GM12892 (cell line): ENCODE measurements around the gene DKK3.

ENCODE experiments used
- DNase-seq: peaks from one replicate; pipeline ENCODE4 v3.0.0; 2011; ENCODE audit not compliant: insufficient read length
- FAIRE-seq: peaks from 2 replicates; lab custom pipeline; 2011; peaks lifted over from hg19 to GRCh38; lab: Jason Lieb, UNC
- POLR2A ChIP-seq: IDR thresholded peaks from 2 replicates; pipeline ENCODE4 v1.6.1; 2011; ENCODE audit warnings: low read depth, low read length, control low read depth
- POLR2AphosphoS5 ChIP-seq: IDR thresholded peaks from 2 replicates; pipeline ENCODE4 v1.6.1; 2011; ENCODE audit warnings: low read depth, low read length, control low read depth
- TAF1 ChIP-seq: IDR thresholded peaks from 2 replicates; pipeline ENCODE4 v1.6.1; 2011; ENCODE audit warnings: low read depth, mild to moderate bottlenecking, control low read depth, low read length, borderline replicate concordance

DKK3 gene

GRCh38 chr11:11968511-11969280, 39.7 kb downstream of the DKK3 start:
- DNase-seq (no peak), FAIRE-seq (no peak)
- no peak for TF ChIP-seq POLR2AphosphoS5
- TF ChIP-seq TAF1: no peak
- TF ChIP-seq POLR2A: no peak

DNA sequence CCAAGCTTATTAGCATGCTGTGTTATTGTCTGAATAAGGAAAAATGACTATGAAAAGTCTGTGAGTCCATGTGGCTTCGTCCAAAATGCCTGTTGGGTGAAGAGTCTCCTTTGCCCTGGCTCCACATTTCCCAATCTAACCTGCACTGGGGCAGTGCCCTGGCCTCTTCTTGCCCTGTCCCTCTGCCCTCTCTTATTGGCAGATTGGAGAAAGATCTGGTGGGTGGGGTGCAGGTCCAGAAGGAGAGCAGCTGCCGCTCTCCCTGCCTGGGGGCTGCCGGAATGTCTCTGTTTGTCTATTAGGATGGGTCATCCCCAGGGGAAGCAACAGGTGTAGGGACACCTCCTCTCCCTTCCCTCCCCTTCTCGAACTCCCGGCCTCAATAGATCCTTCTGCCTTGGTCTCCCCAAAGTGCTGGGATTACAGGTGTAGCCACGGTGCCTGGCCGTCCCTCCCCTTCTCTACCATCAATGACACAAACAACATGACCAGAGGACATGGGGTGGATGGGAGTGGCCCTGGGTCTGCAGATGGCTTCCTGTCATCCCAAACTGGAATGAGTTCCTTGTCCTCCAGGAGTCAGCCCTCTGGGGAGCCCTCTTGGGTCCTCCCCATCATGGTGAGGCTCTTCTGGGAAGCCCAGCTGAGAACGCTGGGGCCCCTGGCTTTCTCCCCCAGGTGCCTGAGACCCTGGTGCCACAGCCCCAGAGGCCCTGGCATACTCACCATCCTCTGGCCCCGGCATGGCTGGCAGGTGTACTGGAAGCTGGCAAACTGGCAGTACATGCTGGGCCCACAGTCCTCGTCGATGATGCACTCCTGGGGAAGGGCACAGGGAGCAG, 40.5 kb downstream of the DKK3 start:
- DNase-seq (no peak), FAIRE-seq (no peak)
- TF ChIP-seq POLR2AphosphoS5 (no peak), POLR2A (no peak), TAF1 (no peak)

- FAIRE-seq (peak; percentile 58), DNase-seq (peak; percentile 75)
- TF ChIP-seq POLR2A (no peak), TAF1 (no peak), POLR2AphosphoS5 (no peak)
Observed at GRCh38 chr11:11966826-11967668, 41.4 kb downstream of the DKK3 start.

DNA sequence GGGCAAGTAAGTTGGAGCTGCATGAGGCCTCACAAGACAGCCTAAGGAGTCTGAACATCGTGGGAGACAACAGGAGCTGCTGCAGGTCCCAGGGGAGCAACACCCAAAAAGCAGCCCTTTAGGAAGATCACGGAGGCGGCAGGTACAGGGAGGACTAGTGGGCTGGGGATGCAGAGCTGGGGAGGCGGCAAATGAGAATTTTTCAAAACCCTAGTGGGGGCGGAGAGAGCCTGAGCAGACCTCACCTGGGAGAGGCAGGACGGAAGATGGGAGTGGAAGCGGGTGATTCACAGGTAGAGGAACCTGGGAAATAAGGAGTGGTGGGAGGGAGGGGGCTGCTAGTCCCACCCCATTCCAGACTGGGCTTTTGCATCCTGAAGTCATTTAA, 42.1 kb downstream of the DKK3 start:
- DNase-seq (no peak), FAIRE-seq (no peak)
- TF ChIP-seq POLR2AphosphoS5 (no peak), TAF1 (no peak), POLR2A (no peak)

- no peak for FAIRE-seq
- DNase-seq: no peak
- TF ChIP-seq POLR2A (no peak), POLR2AphosphoS5 (no peak), TAF1 (no peak)
Observed at GRCh38 chr11:11965656-11966353, 42.6 kb downstream of the DKK3 start.

- no peak for FAIRE-seq
- no peak for DNase-seq
- no peak for TF ChIP-seq TAF1
- no peak for TF ChIP-seq POLR2A
- no peak for TF ChIP-seq POLR2AphosphoS5
Observed at GRCh38 chr11:11965192-11965591, 43.2 kb downstream of the DKK3 start.

- TF ChIP-seq POLR2AphosphoS5 (no peak), POLR2A (no peak), TAF1 (no peak)
- DNase-seq (no peak), FAIRE-seq (no peak)
Observed at GRCh38 chr11:11964774-11965150, 43.7 kb downstream of the DKK3 start.

- no peak for FAIRE-seq
- TF ChIP-seq POLR2AphosphoS5 (no peak), POLR2A (no peak), TAF1 (no peak)
- DNase-seq: no peak
Observed at GRCh38 chr11:11963842-11964773, 44.3 kb downstream of the DKK3 start.

DNA sequence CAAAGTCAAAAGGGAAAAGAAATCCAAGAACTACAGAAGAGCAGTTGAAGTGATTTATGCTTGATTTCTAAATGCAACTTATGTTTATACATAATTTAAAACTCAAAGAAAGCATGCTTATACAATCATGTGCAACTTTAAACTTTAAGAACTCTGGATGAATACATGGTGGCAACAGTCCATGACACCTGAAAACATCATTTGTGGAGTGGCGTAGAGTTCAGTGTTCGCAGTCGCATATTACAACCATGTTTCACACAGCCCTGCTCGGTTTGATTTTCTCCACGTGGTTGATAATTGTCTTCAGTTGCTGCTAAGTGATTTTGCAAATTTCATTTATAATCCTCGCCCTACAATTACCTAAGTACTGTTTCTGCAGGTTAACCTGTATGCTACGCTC, 45.4 kb downstream of the DKK3 start:
- FAIRE-seq (no peak), DNase-seq (no peak)
- TF ChIP-seq TAF1: no peak
- no peak for TF ChIP-seq POLR2AphosphoS5
- TF ChIP-seq POLR2A: no peak
